HG02798 (cell line): ENCODE results near the gene LAMTOR3.

ENCODE experiments used
- ATAC-seq: cut with Tn5 transposase; IDR thresholded peaks from one replicate; pipeline ENCODE4 v1.9.1; 2021; ENCODE audit warnings: mild to moderate bottlenecking; ENCODE audit not compliant: unreplicated experiment, poor library complexity

LAMTOR3 gene, protein sequence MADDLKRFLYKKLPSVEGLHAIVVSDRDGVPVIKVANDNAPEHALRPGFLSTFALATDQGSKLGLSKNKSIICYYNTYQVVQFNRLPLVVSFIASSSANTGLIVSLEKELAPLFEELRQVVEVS

DNA sequence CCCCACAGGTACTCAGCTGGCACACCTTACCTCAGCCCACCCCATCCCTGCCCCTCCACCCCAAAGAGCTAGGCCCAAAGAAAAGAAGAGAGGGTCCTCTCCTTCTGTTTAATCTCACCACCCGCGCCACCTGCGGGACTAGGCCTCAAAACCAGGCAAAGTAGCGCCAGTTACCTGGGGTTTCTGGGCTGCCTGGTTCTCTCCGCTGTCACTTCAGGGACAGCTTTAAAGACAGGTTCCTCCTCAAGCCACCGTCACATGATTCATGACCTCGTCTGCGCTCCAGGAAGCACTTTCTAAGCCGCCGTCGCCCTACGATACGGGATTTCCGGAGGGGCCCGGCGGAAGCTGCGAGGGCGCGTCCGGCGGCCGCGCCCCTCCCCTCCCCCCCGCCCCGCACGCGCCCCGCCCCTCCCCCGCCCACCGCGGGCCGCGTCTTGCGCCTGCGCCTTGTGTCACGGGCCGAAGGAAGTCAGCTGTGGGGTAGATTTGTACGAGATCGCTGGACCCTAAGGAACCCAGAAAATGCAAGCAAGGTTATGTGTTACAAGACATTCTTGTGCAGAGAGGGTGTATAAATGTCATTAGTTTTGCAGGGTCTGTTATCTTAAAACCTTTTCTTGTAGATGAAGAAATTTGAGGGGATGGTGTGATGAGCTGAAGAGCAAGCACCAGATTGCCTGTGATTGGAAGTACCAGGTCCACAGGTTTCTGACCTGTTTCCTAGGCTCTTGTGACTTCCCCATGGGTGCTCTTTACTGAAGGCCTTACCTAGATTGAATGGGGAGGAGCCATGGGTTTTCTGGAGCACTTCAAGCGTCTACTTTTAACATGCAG is at the start of gene LAMTOR3:
LAMTOR3 (minus strand) TSS at position 267 of the 837 bp plus-strand sequence. CDS start 464 bp downstream, outside the sequence.
- ATAC-seq: peak; percentile 100

DNA sequence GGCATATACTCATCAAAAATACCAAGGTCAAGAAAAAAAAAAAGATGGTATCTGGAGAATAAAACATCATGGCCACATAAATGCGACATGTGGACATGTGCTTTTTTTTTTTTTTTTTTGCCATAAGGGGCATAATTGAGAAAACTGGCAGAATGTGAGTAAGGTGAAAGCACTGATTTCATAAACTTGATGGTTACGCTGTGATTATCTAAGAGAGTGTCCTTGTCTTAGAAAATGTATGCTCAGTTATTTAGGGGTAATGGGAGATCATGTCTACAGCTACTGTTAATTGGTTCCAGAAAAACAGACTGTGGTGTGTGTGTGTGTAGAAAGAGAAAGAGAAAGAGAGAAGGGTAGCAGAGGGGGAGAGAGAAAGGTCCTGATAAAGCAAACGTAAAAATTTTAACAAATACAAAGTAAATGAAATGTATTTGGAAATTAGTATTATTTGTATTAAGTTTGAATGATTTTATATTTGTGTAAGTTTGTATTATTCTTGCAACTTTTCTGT is 44.1 kb upstream of the LAMTOR3 start:
- ATAC-seq: no peak

DNA sequence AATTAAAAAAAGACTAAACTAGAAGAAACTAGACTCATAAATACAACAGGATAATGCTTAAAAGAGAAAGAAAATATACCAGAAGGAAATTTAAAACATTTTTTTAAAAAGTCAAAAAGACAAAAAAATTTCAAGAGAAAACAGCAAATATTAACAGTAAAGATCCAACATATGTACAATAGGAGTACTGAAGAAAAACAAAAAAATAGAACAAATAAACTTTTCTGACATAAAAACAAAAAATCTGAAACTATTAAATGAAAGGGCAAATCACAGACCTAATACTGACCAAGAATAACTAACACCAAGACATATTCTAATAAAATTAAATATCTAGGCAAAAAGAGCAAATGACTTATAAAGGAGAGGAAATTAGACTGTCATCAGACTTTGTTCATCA is 40.7 kb upstream of the LAMTOR3 start:
- ATAC-seq: no peak

- ATAC-seq: no peak
These were observed 33.3 kb upstream of the LAMTOR3 start for GRCh38 chr4:99927566-99927965.

DNA sequence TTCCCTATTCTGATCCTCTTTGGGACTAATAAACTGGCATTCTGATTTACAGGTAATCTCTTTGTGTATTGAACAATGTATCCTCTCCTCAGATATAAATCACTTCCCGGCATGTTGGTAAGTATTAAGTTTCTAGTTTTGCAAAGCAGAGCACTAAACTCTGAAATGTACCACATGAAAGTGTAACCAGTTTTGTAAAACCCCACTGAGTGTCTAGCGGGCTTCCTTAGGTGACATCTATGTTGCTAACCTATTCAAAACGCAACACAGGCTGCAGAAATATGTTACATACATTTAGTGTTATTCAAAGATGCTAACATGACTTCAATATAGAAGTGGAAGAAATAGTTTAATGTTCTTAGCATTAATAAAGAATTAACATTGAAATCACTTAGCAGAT is 26.9 kb upstream of the LAMTOR3 start:
- ATAC-seq: no peak

DNA sequence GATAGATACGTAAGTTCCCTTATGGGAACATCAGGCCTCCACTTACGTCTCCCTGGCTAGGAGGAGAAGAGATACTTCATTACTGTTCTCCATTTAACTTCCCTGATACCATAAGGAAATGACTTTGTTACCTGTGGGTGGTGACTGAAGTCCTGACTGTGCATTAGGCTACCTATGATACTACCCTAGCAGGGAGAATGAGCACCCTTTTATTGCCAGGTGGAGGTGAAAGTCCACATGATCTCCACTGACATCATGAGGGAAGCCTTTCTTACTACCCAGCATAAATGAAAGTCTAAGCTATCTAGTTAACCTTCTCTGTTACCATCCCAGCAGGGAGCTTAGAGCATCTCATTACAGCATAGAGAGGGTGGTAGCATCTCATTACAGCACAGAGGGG is 24.4 kb upstream of the LAMTOR3 start:
- ATAC-seq: no peak

GRCh38 chr4:99917575-99917974 is 23.3 kb upstream of the LAMTOR3 start:
- no peak for ATAC-seq

DNA sequence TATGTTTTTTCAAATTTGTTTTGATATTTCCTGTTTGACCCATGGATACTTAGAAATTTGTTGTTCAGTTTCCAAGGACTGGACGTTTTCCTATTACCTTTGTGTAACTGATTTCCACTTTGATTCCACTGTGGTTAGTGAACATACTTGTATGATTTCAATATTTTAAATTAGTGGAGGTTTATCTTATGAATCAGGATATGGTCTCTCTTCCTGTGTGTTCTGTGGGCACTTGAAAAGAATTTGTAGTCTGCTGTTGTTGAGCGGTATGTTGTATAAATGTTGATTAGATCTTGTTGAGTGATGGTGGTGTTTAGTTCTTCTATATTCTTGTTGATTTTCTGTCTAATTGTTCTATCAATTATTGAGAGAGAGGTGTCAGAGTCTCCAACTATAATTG is 21.2 kb upstream of the LAMTOR3 start:
- no peak for ATAC-seq

DNA sequence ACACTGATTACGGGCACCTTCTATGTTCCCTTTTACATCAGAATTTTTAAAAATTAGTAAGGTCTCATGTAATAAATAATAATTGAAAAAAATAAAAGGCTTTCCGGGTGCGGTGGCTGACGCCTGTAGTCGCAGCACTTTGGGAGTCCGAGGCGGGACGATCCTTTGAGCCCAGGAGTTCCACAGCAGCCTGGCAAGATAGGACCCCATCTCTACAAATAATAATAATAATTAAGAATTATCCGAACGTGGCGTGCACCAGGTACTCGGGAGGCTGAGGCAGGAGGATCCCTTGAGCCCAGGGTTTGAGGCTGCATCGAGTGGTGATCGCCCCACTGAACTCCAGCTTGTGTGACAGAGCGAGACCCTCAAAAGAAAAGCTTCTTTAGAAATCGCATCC is 771 bp upstream of the LAMTOR3 start:
- no peak for ATAC-seq

DNA sequence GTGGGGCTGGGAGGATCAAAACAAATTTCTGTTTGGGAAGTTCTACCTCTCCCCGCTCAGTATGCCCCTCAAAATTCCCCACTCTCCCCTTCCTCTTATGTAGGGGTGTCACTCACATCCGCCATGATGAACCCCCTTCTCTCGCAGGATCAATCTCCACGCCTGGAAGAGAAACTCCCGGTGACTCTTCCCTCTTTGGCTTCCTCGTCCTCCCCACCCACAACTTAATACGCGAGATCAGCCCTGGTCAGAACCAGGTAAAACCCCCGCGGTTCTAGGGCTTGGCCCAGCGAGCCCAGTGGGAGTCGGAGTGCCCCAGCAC is 427 bp downstream of the LAMTOR3 start:
- no peak for ATAC-seq

DNA sequence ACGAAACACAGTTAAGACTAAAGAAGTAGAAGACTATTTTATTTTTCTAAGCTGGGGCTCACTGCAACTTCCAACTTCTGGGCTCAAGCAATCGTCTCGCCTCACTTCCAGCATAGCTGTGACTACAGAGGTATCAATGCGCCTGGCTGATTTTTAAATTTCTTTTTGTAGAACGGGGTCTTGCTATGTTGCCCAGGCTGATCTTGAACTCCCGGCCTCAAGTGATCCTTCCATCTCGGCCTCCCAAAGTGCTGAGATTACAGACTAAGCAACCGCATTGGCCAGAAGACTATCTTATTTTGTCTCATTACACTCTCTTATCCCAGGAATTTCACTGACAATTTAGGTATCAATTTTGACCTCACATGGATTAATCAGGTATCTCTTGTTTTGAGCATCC is 1.2 kb downstream of the LAMTOR3 start:
- no peak for ATAC-seq

- no peak for ATAC-seq
These were observed 2.9 kb downstream of the LAMTOR3 start for GRCh38 chr4:99891351-99891750.

DNA sequence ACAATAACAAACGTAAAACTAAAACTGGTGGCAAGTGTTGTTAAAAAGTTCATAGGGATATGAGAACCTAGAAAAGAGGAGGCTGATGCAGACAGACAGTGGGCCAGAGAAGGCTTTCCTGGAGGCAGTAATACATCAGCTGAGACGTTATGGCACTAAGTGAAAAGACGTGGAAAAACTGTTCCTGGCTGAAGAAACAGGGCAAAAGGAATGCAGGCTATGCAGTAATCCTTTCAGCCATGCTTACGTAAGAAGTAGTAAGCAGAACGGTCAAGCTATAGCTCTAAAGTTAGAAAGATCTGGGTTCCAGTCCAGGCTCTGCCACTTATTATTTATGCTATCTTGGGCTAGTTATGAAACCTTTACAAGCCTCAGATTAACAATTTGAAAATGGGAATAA is 6.4 kb downstream of the LAMTOR3 start:
- ATAC-seq: no peak

- no peak for ATAC-seq
These were observed 8.1 kb downstream of the LAMTOR3 start for GRCh38 chr4:99886146-99886545.

DNA sequence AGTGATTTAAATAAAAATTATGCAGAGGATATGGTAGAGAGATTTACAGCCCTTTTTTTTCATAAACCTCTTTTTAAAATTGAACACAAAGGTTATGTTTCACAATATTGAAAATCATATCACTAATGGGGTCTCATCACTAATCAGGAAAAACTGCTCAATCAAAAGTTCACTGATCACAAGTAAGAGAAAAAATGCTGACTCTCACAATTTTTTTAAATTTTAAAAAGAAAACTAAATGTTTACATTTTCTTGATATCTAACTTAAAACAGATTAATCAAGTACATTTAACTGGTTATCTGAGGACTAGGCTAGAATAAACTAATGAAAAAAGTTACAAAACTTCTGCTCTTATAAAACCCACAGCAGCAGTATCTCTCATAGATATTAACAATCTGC is 8.5 kb downstream of the LAMTOR3 start:
- no peak for ATAC-seq

GRCh38 chr4:99885063-99885664 is 9.1 kb downstream of the LAMTOR3 start:
- ATAC-seq: peak; percentile 48

DNA sequence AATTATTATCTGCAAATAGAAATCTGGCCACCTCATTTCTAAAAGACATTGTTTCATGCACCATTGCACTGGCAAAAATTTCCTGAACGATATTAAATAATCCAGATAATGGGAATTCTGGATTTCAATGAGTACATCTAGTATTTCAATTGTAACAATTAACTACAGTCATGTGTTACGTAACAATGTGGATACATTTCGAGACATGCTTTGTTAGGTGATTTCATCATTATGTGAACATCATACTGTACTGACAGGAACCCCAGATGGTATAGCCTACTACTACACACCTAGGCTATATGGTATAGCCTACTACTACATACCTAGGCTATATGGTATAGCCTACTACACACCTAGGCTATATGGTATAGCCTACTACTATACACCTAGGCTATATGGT is 14.8 kb downstream of the LAMTOR3 start:
- no peak for ATAC-seq

DNA sequence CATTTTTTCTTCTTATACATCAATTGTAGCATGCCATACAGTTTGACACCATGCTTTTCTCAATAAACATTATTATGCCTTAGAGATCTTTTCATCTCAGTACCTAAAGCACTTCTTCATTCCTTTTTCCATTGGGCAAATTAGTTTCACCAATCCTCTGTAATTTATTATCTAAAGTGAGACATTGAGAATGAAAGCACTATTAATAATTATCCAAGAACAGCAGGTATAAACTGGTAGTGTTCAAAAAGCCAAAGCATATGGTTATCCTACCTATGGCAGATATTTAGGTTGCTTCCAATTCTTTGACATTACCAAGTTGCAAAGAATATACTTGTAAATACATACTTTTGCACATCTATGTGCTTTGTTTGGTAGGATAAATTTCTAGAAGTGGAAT is 15.6 kb downstream of the LAMTOR3 start:
- ATAC-seq: no peak

GRCh38 chr4:99876946-99877345 is 17.3 kb downstream of the LAMTOR3 start:
- ATAC-seq: no peak

DNA sequence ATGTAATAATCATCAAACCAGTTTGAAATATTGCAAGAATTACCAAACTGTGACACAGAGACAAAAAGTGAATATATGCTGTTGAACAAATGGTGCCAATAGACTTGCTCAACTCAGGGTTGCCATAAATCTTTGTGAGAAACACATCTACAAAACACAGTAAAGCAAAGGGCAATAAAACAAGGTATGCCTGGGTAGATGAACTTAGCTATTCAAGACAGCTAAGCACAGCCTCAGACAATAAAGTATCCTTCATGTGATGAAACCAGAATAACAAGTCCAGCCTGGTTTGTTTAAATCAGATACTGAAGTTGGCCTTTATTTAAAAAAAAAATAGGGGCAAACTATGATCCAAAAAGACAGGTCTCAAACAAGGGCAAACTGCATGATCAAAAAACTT is 19.2 kb downstream of the LAMTOR3 start:
- no peak for ATAC-seq

DNA sequence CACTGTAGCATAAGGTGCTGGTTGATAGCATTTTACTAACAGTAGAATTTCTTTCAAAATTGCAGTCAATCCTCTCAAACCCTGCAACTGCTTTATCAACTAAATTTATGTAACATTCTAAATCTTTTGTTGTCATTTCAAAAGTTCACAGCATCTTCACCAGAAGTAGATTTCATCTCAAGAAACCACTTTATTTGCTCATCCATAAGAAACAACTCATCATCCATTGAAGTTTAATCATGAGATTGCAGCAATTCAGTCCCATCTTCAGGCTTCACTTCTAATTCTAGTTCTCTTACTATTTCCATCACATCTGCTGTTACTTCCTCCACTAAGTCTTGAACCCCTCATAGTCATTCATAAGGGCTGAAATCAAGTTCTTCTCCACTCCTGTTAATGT is 21.7 kb downstream of the LAMTOR3 start:
- no peak for ATAC-seq

DNA sequence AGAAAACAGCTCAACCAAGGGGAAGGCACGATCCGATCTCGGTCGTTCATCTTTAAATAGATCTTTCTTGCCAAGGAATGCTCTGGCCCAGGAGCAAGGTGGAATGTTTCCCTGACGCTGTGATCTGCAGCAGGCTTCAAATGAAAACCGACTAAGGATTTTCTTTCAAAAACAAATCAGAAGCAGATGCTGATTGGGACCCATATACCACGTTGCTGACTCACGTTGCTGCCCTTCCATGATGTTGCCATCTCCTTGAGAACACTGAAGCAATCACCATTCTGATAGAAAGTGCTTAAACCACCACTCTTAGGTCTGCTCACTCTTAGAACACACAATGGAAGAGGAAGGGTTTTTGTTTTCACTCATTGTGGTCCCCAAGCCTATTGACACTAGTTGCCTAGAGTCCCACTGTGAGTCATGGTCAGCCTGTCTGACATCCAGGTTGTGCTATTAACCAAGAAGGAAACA is 26.1 kb downstream of the LAMTOR3 start:
- no peak for ATAC-seq
